Measurements from ENCODE around the gene PPIP5K1.

DNA sequence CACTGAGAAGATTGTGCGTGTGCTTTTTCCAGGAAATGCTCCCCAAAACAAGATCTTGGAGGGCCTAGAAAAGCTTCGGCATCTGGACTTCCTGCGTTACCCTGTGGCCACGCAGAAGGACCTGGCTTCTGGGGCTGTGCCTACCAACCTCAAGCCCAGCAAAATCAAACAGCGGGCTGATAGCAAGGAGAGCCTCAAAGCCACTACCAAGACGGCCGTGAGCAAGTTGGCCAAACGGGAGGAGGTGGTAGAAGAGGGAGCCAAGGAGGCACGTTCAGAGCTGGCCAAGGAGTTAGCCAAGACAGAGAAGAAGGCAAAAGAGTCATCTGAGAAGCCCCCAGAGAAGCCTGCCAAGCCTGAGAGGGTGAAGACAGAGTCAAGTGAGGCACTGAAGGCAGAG is 67.8 kb downstream of the PPIP5K1 start:
- TF ChIP-seq, protein P1, sequence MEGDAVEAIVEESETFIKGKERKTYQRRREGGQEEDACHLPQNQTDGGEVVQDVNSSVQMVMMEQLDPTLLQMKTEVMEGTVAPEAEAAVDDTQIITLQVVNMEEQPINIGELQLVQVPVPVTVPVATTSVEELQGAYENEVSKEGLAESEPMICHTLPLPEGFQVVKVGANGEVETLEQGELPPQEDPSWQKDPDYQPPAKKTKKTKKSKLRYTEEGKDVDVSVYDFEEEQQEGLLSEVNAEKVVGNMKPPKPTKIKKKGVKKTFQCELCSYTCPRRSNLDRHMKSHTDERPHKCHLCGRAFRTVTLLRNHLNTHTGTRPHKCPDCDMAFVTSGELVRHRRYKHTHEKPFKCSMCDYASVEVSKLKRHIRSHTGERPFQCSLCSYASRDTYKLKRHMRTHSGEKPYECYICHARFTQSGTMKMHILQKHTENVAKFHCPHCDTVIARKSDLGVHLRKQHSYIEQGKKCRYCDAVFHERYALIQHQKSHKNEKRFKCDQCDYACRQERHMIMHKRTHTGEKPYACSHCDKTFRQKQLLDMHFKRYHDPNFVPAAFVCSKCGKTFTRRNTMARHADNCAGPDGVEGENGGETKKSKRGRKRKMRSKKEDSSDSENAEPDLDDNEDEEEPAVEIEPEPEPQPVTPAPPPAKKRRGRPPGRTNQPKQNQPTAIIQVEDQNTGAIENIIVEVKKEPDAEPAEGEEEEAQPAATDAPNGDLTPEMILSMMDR (IDR thresholded peaks at IDR 0.05 in 2 of 3, conservative IDR thresholded peaks at IDR 0.05 in 1 of 3; ENCODE audit: borderline replicate concordance in 1 of 3, insufficient read depth in 1 of 3, low read depth in 2 of 3, low read length in 2 of 3), result no peak
- TF ChIP-seq POLR2A (IDR thresholded peaks at IDR 0.05; ENCODE audit: borderline replicate concordance, extremely low read depth, insufficient read depth, insufficient read length) (no peak), SRF (IDR thresholded peaks at IDR 0.05; ENCODE audit: low read depth) (no peak), EZH2phosphoT487 (IDR thresholded peaks at IDR 0.05; ENCODE audit: borderline replicate concordance) (no peak)
- TF ChIP-seq, protein P2, sequence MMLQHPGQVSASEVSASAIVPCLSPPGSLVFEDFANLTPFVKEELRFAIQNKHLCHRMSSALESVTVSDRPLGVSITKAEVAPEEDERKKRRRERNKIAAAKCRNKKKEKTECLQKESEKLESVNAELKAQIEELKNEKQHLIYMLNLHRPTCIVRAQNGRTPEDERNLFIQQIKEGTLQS (IDR thresholded peaks at IDR 0.05), result no peak
